Stimulated activated naive CD8-positive, alpha-beta T cell treated with anti-CD3 and anti-CD28 coated beads, Interleukin-15, Interleukin-2, amounts not matched to agents 100 U/mL and 50 U/mL, for 24 hours (primary cell): Measurements from ENCODE around the gene MRPS23.
A peak's percentile ranks its signal among the peaks of the same experiment; 100 is the strongest.

ENCODE experiments used
- ATAC-seq: fragments of 150-1000 bp; cut with Tn5 transposase; one replicate; pipeline ENCODE4 v1.10.0; 2021
- DNase-seq: peaks from one replicate; pipeline ENCODE4 v3.0.0; 2021

The MRPS23 gene

DNA sequence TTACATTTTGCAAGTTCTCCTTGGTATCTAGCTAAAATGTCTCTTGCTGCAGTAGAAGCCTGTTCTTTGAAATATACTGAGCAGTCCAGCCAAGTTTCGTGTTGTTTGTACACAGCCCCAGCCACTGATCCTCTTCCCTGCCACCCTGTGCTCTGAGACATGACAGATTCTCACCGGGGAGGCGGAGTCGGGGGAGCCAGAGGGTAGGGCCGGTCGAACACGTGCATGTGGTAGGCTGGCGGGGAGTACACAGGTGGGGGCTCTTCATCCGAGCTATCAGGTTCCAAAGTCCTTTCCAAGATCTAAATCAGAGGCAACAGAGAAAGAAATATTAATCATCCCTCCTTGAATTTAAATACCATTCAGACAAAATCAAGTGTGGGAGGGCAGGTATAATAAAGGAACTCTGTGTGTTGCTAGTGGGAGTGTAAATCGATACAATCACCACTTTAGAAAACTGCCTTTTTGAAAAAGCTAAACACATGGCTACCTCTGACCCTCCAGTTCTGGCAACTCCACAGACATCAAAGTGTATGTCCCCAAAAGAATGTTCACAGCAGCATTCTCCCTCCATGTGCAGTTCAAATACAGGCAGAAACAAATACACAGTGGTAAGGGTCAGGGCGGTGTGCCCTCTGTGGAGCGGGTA lies 29.7 kb upstream of the MRPS23 start:
- DNase-seq (no peak), ATAC-seq (peak; percentile 9)

- no peak for ATAC-seq
- no peak for DNase-seq
Observed at GRCh38 chr17:57877803-57878377, 28.0 kb upstream of the MRPS23 start.

DNA sequence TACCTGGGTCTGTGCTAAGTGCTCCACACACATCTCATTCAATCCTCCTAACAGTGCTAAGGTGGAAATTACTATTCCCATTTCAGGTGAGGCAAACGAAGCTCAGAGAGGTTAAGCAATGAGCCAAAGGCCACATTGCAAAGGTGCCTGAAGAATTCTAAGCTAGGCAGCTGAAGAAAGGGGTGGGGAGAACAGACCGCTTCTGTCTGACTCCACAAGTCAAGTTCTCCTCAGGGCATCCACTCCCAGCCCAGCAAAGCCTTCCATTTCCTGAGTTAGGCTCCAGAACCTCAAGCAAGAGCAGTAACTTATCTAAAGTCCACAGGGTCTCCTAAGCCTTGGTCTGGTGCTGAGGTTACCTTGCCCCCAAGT lies 27.0 kb upstream of the MRPS23 start:
- ATAC-seq (no peak), DNase-seq (no peak)

- DNase-seq (no peak), ATAC-seq (no peak)
Observed at GRCh38 chr17:57876023-57876865, 26.4 kb upstream of the MRPS23 start.

DNA sequence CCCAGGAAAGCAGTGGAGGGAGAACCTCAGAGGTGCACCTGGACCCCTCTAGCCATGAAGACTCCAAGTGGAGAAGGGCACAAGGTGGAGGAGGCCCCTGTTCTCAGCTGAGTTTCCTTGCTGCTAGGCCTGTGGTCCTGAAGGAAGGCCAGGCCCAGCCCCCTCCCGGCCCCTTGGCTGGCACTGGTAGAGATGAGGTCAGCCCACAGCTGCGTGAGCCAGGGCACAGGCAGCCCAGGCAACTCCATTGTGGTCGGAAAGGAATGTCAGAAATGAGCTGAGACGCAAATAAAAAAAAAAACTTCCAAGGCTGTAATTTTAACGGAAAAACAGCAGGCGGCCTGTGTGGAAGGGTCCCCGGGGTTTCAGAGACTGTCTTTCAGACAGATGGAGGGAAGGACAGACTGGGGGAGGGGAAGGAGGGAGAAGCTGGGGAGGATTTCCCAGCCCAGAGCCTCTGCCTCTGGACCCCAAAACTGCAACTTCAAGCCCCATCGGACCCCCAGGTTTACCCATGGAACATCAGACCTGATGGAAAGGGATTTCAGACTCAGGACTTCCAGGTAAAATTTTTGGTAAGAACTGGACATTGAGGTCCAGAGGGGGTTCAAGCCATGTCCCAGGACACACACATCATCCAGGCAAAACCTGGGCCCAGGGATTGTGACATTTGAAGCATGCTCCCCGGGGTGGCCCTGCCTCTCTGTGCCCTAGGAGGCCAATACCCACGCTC lies 25.6 kb upstream of the MRPS23 start:
- ATAC-seq (no peak), DNase-seq (no peak)

DNA sequence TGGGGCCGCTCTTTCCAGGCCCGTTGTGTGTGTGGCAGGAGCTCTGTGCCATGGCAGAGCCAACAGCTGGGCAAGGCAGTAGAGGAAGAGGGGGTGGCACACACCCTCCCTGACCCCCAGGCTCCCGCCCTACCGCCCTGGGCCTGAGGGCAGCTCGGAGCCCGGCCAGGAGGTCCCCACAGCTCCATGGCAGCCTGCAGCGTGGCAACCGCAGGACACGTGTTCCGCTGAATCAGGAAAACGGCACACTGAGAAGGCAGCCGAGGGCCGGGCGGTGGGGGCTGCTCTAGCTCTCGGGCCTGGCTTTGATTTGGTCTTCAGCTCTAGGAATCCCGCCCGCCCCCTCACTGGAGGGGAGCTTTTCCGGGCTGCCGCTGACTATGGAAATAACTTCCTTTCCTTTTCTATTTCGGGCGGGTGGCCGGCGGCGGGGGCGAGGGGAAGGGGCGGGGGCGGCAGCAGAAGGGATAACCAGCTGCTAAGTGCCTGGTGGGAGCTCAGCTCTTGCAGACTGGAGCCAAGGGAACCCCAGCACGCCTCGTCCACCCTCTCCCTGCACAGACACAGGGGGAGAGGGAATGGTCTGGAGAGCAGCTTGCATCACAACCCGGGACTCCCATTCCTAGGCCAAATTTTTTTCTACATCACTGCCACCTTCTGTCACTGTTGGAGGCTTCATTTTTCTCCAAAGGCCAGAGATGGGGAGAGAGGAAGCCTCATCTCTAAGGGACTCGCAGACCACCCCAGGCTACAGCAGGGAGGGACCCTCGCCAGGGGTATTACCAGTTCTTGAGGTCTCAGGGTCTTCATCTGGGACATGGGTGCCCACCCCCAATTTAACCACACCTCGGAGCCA lies 24.8 kb upstream of the MRPS23 start:
- ATAC-seq (peak; percentile 63), DNase-seq (peak; percentile 52)

DNA sequence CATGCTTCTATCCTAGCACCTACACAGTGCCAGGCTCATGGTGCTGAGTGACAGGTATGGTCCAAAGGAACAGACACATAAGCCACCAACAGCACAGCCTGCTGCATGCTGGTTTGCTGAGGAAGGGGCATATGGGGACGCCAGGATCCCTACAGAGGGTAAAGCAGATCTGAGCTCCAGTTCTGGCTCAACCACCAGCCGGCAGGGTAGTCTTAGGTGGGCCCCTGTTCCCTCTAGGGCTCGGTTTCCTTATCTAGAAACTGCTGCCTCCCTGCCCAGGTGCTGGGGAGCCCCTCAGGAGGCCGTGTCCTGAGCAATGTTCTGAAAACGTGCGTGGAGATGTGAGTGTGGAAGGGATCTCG lies 24.2 kb upstream of the MRPS23 start:
- no peak for DNase-seq
- no peak for ATAC-seq

- DNase-seq, result no peak
- ATAC-seq, result no peak
Observed at GRCh38 chr17:57873261-57874057, 23.6 kb upstream of the MRPS23 start.

DNA sequence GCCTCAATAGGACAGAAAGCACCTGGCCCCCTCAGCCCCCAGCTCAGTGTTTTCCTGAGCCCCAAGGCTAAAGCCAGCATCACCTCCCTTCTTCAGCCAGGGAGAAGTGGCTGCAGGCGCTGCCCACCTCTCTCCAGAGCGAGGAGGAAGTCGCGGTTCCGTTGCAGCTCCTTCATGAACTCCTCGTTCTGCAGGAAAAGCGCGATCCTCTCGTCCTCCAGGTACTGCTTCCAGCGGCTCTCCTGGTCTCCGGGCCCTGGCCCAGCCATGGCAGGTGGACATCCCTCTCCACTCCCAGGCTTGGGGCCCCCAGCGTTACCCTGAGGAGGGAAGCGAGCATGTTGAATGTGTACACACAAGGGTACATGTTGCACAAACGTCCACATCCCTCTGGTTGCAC lies 22.7 kb upstream of the MRPS23 start:
- no peak for DNase-seq
- no peak for ATAC-seq

GRCh38 chr17:57871863-57872262 lies 22.0 kb upstream of the MRPS23 start:
- DNase-seq (no peak), ATAC-seq (no peak)

DNA sequence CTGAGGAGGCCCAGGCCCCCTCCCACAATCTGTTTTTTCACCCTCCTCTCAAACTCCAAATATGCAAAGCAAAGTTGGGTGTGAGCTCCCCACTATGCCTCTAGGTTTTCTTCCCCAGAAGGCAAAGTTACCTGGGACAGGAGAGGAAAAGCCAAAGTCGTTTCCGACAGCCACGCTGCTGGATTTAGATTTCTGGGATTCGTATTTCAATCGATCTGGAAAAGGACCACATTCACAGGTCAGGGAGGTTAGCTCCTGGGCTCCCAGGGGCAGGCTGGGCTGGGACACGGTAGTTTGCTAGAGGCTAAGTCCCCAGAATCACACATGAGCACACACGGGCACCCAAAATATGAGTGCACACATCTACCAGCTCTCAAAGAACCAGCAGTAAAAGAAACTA lies 21.3 kb upstream of the MRPS23 start:
- ATAC-seq, result no peak
- DNase-seq, result no peak

GRCh38 chr17:57870283-57870635 lies 20.4 kb upstream of the MRPS23 start:
- ATAC-seq (no peak), DNase-seq (no peak)

- no peak for DNase-seq
- ATAC-seq, result no peak
Observed at GRCh38 chr17:57869617-57870282, 19.9 kb upstream of the MRPS23 start.

GRCh38 chr17:57868910-57869616 lies 19.2 kb upstream of the MRPS23 start:
- no peak for ATAC-seq
- DNase-seq, result no peak

GRCh38 chr17:57868007-57868909 lies 18.4 kb upstream of the MRPS23 start:
- DNase-seq, result peak; percentile 40
- ATAC-seq, result peak; percentile 66

DNA sequence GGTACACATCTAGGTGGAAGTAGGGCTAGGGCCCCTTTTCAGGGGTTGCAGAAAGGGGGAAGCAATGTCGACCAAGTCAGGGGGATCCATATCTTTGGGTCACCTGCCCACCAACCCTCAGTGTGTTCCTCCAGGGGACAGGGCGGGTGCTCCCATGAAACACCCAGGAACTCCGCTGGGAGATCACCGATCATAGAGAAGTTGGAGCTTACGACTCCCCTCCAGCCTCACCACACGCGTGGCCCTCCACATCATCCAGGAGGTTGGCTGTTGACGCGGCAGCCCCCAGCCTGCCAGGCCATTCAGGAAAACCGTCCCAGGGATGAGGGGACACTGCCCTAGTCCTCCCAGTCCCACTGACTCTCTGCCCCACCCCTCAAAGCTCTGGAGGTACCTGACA lies 17.3 kb upstream of the MRPS23 start:
- ATAC-seq, result no peak
- no peak for DNase-seq

DNA sequence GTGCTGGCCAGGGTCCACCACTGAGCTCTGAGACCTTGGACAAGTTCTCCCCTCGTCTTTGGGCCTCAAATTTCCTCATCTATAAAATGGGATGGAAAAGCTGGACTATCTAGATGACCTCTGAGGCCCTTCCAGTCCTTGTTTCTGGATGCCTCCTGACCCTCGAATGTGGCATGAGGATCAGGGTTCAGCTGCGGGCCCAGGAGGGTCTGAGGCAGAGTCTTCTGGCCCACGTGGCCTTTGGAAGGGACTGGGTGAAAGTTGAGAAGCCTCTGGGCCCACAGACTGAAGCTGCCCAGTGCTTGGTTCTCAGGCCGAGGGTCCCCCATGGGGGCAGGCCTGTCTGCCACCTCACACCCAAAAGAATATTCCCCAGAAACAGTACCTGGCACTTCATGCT lies 16.9 kb upstream of the MRPS23 start:
- DNase-seq (no peak), ATAC-seq (no peak)

DNA sequence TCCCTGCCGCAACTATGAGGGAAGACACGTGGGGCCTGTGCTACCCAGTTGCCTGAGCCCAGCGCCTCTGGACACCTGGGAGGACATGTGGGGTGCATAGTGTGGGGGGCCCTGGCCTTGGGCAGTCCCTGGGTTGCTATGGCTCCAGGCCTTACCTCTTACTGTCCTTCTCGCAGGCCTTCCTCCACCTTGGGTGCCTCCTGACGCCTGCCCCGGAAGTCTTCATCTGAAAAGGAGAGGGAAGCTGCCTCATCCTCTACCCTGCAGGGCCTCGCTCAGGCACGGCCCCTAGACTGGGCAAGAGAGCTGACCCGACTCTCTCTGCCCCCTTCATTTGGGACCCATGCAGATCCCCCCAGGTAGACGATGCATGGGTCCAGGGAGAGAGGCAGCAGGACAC lies 16.5 kb upstream of the MRPS23 start:
- ATAC-seq (no peak), DNase-seq (no peak)

DNA sequence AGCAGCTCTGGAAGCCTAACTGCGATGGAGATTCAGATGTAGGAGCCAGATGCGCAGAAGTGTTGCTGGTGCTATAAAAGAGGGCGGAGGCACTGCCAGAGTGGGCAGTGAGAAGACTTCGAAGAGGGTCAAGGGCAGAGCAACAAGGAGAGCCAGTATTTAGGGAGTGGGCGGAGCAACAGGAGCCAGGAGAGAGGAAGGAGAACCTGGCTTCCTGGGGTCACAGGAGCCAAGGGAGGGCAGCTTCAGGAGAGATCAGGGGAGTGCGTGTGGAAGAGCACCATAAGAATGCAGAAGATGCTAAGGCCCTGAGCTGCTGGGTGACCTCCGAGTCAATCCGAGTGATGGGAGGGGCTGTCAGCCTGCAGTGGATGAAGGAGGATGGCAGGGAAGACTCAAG lies 14.4 kb upstream of the MRPS23 start:
- ATAC-seq, result no peak
- no peak for DNase-seq
